Liver (tissue), 9 donors: ENCODE data around the gene COL4A4. TPM values are rescaled to one million over a fixed set of nuclear protein-coding genes. Genes with fewer than 3 reads are reported as not detected.

Experiments used
- DNase-seq: peaks from one replicate; pipeline ENCODE4 v3.0.0-alpha.2; 2017; ENCODE audit warnings: low spot score
- H3K27ac ChIP-seq, 2 donors: one replicate each; pipeline ENCODE4 v1.7.0; 2013; ENCODE audit warnings: inconsistent platforms in 2 of 2, low read length in 2 of 2, control low read depth in 1 of 2, low read depth in 1 of 2, mild to moderate bottlenecking in 1 of 2
- H3K27me3 ChIP-seq, 4 donors: one replicate each; pipeline versions ENCODE4 v1.6.1 to v1.7.0; 2013; ENCODE audit warnings: low read length in 3 of 4, inconsistent platforms in 1 of 4, mild to moderate bottlenecking in 1 of 4, moderate library complexity in 1 of 4; ENCODE audit not compliant: control insufficient read depth in 4 of 4, insufficient read depth in 4 of 4
- H3K36me3 ChIP-seq, 4 donors: one replicate each; pipeline versions ENCODE4 v1.6.1 to v1.7.0; 2013; ENCODE audit warnings: low read length in 3 of 4, mild to moderate bottlenecking in 3 of 4, low read depth in 1 of 4, moderate library complexity in 1 of 4; ENCODE audit not compliant: control insufficient read depth in 4 of 4, insufficient read depth in 3 of 4
- H3K4me1 ChIP-seq, 4 donors: one replicate each; pipeline versions ENCODE4 v1.6.1 to v1.7.0; 2013; ENCODE audit warnings: low read length in 3 of 4, mild to moderate bottlenecking in 3 of 4, moderate library complexity in 1 of 4; ENCODE audit not compliant: control insufficient read depth in 4 of 4, insufficient read depth in 4 of 4
- H3K4me3 ChIP-seq, 3 donors: one replicate each; pipeline versions ENCODE4 v1.6.1 to v1.7.0; 2013; ENCODE audit warnings: low read length in 3 of 3, control low read depth in 1 of 3, low read depth in 1 of 3, mild to moderate bottlenecking in 1 of 3
- H3K9ac ChIP-seq, 2 donors: one replicate each; pipeline ENCODE4 v1.7.0; 2013; ENCODE audit warnings: low read length in 2 of 2, mild to moderate bottlenecking in 2 of 2, moderate library complexity in 2 of 2, control low read depth in 1 of 2, low read depth in 1 of 2
- H3K9me3 ChIP-seq, 4 donors: one replicate each; pipeline versions ENCODE4 v1.6.1 to v1.7.0; 2013; ENCODE audit warnings: low read length in 3 of 4; ENCODE audit not compliant: control insufficient read depth in 4 of 4
- EGR1 ChIP-seq, 2 donors: IDR thresholded peaks; 2 replicates each; pipeline ENCODE4 v1.6.1; 2016 to 2018; ENCODE audit warnings: antibody characterized with exemption in 2 of 2, low read depth in 2 of 2
- FOXA1 ChIP-seq: IDR thresholded peaks from 2 replicates; pipeline ENCODE4 v1.6.1; 2016; ENCODE audit warnings: antibody characterized with exemption
- GABPA ChIP-seq, 2 donors: IDR thresholded peaks in 1 of 2; conservative IDR thresholded peaks in 1 of 2; 2 replicates each; pipeline ENCODE4 v1.6.1; 2016; ENCODE audit warnings: antibody characterized with exemption in 2 of 2, mild to moderate bottlenecking in 1 of 2, moderate library complexity in 1 of 2
- HNF4A ChIP-seq, 2 donors: conservative IDR thresholded peaks; 2 replicates each; pipeline ENCODE4 v1.6.1; 2016; ENCODE audit warnings: antibody characterized with exemption in 2 of 2, mild to moderate bottlenecking in 2 of 2
- HNF4G ChIP-seq: IDR thresholded peaks from 2 replicates; pipeline ENCODE4 v1.6.1; 2016; ENCODE audit warnings: antibody characterized with exemption
- NR2F2 ChIP-seq: IDR thresholded peaks from 2 replicates; pipeline ENCODE4 v1.6.1; 2016; ENCODE audit warnings: antibody characterized with exemption
- RAD21 ChIP-seq, 2 donors: IDR thresholded peaks; 2 replicates each; pipeline ENCODE4 v1.6.1; 2016; ENCODE audit warnings: antibody characterized with exemption in 2 of 2, mild to moderate bottlenecking in 2 of 2
- RXRA ChIP-seq, 2 donors: IDR thresholded peaks; 2 replicates each; pipeline ENCODE4 v1.6.1; 2017 to 2018; ENCODE audit warnings: antibody characterized with exemption in 2 of 2, mild to moderate bottlenecking in 1 of 2
- SP1 ChIP-seq: IDR thresholded peaks from 2 replicates; pipeline ENCODE4 v1.6.1; 2018; ENCODE audit warnings: antibody characterized with exemption, mild to moderate bottlenecking
- TAF1 ChIP-seq: conservative IDR thresholded peaks from 2 replicates; pipeline ENCODE4 v1.6.1; 2016; ENCODE audit warnings: antibody characterized with exemption, mild to moderate bottlenecking
- YY1 ChIP-seq: IDR thresholded peaks from 2 replicates; pipeline ENCODE4 v1.6.1; 2016; ENCODE audit warnings: antibody characterized with exemption, mild to moderate bottlenecking
- WGBS: extraction: QIAGEN DNeasy Blood & Tissue Kit; methylation state at CpG from one replicate; pipeline ENCODE4 v1.1.7; 2013; 5-methylcytosine and 5-hydroxymethylcytosine counted together
- polyA plus RNA-seq, 2 donors: library from polyadenylated mRNA; stranded (reverse) in 1 of 2; unstranded in 1 of 2; fragments of 200-250 nt in 1 of 2; fragments of >200 nt in 1 of 2; fragmentation: Nextera tagmentation in 1 of 2; extraction: Ambion mirVana in 1 of 2; gene quantifications; one replicate each; pipeline versions ENCODE4 v1.2.1 to v1.2.3, GENCODE V29; 2013 to 2015
- total RNA-seq, 2 donors: library from RNA; depleted of rRNA; stranded (reverse); fragments of >200 nt; gene quantifications; one replicate each; pipeline ENCODE4 v1.2.3, GENCODE V29; 2014
- TF ChIP-seq, protein P1 (sequence below): IDR thresholded peaks from 2 replicates; pipeline ENCODE4 v1.6.1; 2016; ENCODE audit warnings: antibody characterized with exemption
- TF ChIP-seq, protein P2 (sequence below): IDR thresholded peaks from 2 replicates; pipeline ENCODE4 v1.6.1; 2016; ENCODE audit warnings: antibody characterized with exemption
- TF ChIP-seq, protein P3 (sequence below): fragments of 150-350 bp; IDR thresholded peaks from 2 replicates; pipeline ENCODE4 v1.5.1; 2017; ENCODE audit warnings: improper control_type of control experiment, low read depth, low read length; ENCODE audit not compliant: missing input control
- TF ChIP-seq, protein P4 (sequence below): IDR thresholded peaks from 2 replicates; pipeline ENCODE4 v1.6.1; 2016; ENCODE audit warnings: antibody characterized with exemption
- donor health status: healthy.
- donor health status: healthy.
- donor health status: healthy.
- donor health status: healthy.
- donor health status: healthy.

COL4A4 gene
- total and polyA plus RNA-seq, 4 donors, result 0.14 to 3.8 (median 0.82) TPM

DNA sequence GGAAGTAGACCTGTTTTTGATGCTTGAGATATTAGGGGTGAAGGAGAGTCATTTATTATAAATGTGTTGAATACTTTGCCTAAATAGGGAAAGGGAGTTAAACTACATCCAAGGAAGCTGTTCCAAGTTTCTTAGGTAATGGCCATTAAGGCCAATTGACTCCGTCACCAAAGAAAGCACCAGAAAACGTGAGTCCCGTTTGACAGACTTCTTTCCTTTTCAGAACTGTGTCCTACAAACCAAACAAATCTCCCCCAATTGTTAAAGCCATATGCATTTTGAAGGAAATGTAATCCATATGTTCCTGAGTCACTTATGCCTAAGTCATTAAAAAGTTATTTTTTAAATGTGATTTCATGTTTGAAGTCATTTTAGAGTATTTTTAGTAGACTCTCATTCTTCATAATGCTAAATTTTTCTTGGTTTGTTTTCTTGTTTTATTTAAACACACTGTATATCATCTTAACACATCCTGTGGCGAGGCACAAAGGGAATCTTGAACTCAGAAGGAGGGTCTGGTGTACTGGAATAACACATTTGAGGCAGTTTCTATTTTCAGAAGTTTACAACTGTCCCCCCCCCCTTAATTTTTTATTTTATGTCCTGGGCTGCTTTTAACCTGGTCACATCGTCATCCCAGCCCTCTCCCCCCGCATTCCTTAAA lies 194.5 kb downstream of the COL4A4 start:
- Histone ChIP-seq H3K9me3 (no peaks in the 10 kb centered on the region), H3K27ac (no peak overlapping the region), H3K4me3 (no peak overlapping the region), H3K9ac (no peak overlapping the region), H3K36me3 (peaks cover 0 to 2% (median 0%) of the 10 kb centered on the region in 4 donors), H3K4me1 (no peaks in the 10 kb centered on the region), H3K27me3 (no peaks in the 10 kb centered on the region)
- no peak for DNase-seq
- WGBS, result 90% methylated on average over 6 of the region's 6 CpGs
- no peak for TF ChIP-seq NR2F2

DNA sequence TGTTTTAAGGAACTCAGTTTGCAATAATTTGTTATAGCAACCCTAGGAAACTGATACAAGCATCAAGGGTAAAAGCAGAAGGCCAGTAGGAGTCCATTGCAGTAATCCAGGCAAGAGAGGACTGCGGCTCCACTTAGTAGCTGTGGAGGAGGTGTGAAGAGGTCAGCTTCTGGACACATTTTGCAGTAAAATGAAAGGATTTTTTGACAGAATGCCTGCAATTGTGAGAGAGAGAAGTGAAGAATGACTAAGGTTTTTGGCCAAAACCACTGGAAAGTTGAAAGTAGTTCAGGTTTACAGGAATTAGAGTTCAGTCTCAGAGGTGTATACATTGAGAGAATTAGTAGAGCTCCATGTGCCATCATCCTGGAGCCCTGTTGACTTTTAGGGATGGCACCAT lies 198.6 kb downstream of the COL4A4 start:
- Histone ChIP-seq H3K9me3 (no peaks in the 10 kb centered on the region), H3K27me3 (no peaks in the 10 kb centered on the region), H3K27ac (no peak overlapping the region), H3K36me3 (no peaks in the 10 kb centered on the region), H3K4me3 (no peak overlapping the region), H3K9ac (no peak overlapping the region), H3K4me1 (no peaks in the 10 kb centered on the region)
- no peak for DNase-seq
- WGBS, result 97% methylated on average over 1 of the region's 1 CpG
- TF ChIP-seq RAD21 (IDR thresholded peaks at IDR 0.05) (no peak), TAF1 (no peak), YY1 (no peak), GABPA (IDR thresholded peaks at IDR 0.05 in 1 of 2, conservative IDR thresholded peaks at IDR 0.05 in 1 of 2) (no peak), SP1 (no peak), EGR1 (IDR thresholded peaks at IDR 0.05; ENCODE audit: low read depth in 2 of 2) (no peak), FOXA1 (no peak), HNF4A (conservative IDR thresholded peaks at IDR 0.05) (no peak), HNF4G (no peak), RXRA (IDR thresholded peaks at IDR 0.05) (no peak)
- TF ChIP-seq, protein P1, sequence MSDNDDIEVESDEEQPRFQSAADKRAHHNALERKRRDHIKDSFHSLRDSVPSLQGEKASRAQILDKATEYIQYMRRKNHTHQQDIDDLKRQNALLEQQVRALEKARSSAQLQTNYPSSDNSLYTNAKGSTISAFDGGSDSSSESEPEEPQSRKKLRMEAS, result no peak
- TF ChIP-seq, protein P2, sequence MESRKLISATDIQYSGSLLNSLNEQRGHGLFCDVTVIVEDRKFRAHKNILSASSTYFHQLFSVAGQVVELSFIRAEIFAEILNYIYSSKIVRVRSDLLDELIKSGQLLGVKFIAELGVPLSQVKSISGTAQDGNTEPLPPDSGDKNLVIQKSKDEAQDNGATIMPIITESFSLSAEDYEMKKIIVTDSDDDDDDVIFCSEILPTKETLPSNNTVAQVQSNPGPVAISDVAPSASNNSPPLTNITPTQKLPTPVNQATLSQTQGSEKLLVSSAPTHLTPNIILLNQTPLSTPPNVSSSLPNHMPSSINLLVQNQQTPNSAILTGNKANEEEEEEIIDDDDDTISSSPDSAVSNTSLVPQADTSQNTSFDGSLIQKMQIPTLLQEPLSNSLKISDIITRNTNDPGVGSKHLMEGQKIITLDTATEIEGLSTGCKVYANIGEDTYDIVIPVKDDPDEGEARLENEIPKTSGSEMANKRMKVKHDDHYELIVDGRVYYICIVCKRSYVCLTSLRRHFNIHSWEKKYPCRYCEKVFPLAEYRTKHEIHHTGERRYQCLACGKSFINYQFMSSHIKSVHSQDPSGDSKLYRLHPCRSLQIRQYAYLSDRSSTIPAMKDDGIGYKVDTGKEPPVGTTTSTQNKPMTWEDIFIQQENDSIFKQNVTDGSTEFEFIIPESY, result no peak
- TF ChIP-seq, protein P3, sequence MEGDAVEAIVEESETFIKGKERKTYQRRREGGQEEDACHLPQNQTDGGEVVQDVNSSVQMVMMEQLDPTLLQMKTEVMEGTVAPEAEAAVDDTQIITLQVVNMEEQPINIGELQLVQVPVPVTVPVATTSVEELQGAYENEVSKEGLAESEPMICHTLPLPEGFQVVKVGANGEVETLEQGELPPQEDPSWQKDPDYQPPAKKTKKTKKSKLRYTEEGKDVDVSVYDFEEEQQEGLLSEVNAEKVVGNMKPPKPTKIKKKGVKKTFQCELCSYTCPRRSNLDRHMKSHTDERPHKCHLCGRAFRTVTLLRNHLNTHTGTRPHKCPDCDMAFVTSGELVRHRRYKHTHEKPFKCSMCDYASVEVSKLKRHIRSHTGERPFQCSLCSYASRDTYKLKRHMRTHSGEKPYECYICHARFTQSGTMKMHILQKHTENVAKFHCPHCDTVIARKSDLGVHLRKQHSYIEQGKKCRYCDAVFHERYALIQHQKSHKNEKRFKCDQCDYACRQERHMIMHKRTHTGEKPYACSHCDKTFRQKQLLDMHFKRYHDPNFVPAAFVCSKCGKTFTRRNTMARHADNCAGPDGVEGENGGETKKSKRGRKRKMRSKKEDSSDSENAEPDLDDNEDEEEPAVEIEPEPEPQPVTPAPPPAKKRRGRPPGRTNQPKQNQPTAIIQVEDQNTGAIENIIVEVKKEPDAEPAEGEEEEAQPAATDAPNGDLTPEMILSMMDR, result no peak
- TF ChIP-seq, protein P4, sequence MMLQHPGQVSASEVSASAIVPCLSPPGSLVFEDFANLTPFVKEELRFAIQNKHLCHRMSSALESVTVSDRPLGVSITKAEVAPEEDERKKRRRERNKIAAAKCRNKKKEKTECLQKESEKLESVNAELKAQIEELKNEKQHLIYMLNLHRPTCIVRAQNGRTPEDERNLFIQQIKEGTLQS, result no peak

DNA sequence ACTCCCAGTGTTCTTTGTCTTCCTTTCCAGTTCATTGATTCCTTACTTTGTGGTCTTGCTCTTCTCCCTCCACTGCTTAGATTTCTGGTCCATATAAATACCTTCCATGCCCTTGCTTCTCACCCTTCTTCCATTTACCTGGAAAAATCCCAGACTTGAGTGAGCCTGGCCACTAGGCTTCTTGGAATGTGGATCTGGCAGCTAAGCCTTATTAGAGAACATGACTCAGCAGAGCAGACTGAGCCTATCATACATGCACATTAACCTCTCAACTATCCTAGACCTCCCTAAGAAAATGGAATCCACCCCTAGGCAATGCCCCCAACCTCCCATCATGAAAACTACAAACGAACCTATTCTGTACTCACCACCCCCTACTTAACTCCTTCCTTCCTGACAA lies 200.5 kb downstream of the COL4A4 start:
- 70% methylated on average over 1 of the region's 1 CpG for WGBS
- TF ChIP-seq, protein P3, result no peak
- TF ChIP-seq YY1 (no peak), HNF4G (no peak), HNF4A (conservative IDR thresholded peaks at IDR 0.05) (no peak), SP1 (no peak), RAD21 (IDR thresholded peaks at IDR 0.05) (no peak), GABPA (IDR thresholded peaks at IDR 0.05 in 1 of 2, conservative IDR thresholded peaks at IDR 0.05 in 1 of 2) (no peak), FOXA1 (no peak), RXRA (IDR thresholded peaks at IDR 0.05) (no peak), TAF1 (no peak), NR2F2 (no peak), EGR1 (IDR thresholded peaks at IDR 0.05; ENCODE audit: low read depth in 2 of 2) (no peak)
- TF ChIP-seq, protein P1, result no peak
- TF ChIP-seq, protein P2, result no peak
- TF ChIP-seq, protein P4, result no peak

More for the DNA sequence above, 200.5 kb downstream of the COL4A4 start:
- Histone ChIP-seq H3K4me1 (no peaks in the 10 kb centered on the region), H3K36me3 (no peaks in the 10 kb centered on the region), H3K27me3 (no peaks in the 10 kb centered on the region), H3K9ac (no peak overlapping the region), H3K9me3 (no peaks in the 10 kb centered on the region), H3K27ac (no peak overlapping the region), H3K4me3 (no peak overlapping the region)
- no peak for DNase-seq
